Stimulated activated CD4-positive, alpha-beta T cell treated with anti-CD3 and anti-CD28 coated beads, Interleukin-1b, Interleukin-23, amount 100 ng/mL, for 48 hours (primary cell): ENCODE results near the gene HSBP1.
A peak's percentile ranks its signal among the peaks of the same experiment; 100 is the strongest.

ENCODE experiments used
- DNase-seq: peaks from one replicate; pipeline ENCODE4 v3.0.0-alpha.2; 2020

The HSBP1 gene

GRCh38 chr16:83804366-83804765, 3.4 kb upstream of the HSBP1 start:
- no peak for DNase-seq

GRCh38 chr16:83806036-83806435, 1.7 kb upstream of the HSBP1 start:
- DNase-seq, result no peak

- no peak for DNase-seq
Observed at GRCh38 chr16:83806731-83807130, 1.0 kb upstream of the HSBP1 start.

- DNase-seq, result no peak
Observed at GRCh38 chr16:83807327-83807709, 460 bp upstream of the HSBP1 start.

- DNase-seq, result no peak
Observed at GRCh38 chr16:83808573-83809014, 816 bp downstream of the HSBP1 start.

- no peak for DNase-seq
Observed at GRCh38 chr16:83809092-83809491, 1.3 kb downstream of the HSBP1 start.

DNA sequence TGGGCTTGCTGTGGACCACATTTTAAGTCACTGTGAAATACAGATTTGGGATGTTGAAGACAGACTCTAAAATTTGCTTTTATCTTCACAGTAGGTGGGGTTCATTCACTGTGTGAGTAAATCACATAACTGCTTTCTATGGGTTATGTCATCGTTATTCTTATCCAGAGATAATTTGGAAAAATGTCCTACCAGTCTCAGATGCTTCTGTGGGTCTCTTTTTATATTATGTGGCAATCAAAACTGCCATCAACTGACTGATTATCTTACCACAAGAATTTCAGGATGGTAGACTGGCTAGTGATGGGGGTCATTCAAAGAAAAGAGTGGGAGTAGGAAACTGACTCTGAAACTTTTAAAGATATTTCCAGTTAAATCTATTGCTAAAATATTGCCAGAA, 3.1 kb downstream of the HSBP1 start:
- no peak for DNase-seq

DNA sequence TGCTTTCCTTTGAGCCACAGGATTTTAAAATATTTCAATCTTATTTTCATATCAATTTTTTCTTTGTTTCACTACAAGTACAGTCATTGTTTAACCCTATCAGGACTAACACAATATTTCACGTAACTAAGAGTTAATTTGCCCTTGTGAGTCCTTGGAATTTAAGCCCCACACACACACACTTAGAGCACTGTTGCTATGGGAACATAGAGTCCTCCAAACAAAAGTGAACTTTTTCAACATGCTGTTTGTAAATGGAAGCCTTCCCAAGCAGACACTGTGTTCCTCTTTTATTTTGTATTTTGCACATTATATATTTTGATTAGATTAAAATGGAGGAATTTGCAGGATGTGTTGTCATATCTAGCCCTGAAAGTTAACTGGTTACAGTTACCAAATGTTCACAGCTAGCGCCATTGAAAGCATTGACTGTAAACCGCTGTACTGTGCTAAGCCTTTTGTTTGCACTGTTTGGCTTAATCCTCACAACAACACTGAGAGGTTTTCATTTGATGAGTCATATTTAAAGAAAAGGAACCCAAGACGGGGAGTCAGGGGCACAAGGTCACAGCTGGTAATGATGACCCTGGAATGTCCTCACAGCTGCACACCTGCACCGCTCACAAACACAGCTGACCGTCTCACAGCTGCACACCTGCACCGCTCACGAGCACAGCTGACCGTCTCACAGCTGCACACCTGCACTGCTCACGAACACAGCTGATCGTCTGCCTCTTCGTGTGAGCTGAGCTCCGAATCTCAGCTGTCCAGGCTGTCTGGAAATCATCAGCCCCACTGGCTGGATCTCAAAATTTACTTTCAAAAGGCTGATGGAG, 6.3 kb downstream of the HSBP1 start:
- DNase-seq, result no peak

GRCh38 chr16:83814659-83814985, 6.8 kb downstream of the HSBP1 start:
- no peak for DNase-seq

GRCh38 chr16:83817022-83817421, 9.2 kb downstream of the HSBP1 start:
- DNase-seq, result no peak

GRCh38 chr16:83818276-83818675, 10.5 kb downstream of the HSBP1 start:
- DNase-seq, result no peak

- no peak for DNase-seq
Observed at GRCh38 chr16:83819361-83819760, 11.6 kb downstream of the HSBP1 start.

DNA sequence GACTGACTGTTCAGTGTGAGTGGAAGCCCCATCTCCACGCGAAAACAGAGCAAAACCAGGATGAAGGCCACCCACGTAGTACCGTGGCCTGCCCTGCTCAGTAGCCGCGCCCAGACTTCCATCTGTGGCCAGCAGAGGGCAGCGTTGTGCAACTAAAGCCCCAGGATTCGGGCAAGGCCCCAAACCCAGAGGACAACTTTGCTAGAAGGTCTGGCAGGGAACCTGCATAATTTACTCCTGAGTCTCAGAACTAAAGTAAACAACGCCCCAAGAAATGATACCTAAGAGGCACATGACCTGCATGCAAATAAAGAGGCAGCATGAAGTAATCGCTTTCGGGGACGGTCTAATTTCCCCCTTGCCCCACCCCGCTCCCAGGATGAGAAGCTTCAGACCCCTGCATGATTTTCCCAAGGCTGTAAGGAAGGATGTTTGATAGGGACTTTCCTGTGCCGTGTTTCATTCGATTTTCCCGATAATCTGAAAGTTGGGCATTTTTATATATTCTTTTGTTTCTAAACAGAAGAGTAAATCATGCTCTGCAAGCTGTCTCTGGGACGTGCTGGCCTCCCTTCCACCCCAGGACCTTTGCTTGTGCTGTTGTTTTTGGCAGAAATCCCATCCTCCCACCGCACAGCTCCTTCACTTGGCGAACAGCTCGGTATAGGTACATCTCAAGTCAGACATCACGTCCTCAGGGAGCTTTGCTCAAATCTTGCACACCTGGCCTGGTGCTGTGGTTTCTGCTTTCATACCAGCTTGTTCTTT, 18.6 kb downstream of the HSBP1 start:
- peak; percentile 76 for DNase-seq

DNA sequence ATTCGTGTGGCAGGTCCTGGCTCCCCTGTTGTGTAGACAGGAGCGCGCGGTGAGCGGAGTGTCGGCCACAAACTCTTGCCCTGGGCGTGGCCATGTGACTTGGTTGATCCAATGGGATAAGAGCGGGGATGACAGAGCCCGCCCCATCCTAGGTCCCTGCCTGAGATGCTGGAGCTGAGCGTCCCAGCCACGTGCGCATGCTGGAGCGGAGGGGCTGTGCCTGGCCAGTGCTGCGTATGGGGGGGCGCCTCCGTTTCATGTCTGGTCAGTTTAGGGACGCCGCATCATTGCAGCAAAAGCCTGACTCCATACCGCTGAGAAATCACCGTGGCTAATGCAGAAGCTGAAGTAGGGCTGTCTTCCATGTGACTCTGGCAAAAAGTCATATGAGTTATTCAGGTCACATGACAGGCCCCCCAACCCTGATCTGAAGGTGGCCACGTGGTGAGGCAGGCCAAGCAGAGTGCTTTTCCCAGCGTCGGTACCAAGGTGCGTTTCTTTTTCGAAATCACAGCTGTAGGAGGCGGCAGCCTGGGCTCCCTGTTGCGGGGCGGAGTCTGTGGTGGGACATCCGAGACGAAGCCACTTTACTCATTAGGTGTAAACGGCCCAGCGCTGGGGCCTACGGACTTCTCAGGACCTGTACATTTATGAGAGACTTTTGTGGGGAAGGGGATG, 22.5 kb downstream of the HSBP1 start:
- DNase-seq, result no peak

GRCh38 chr16:83830769-83831455, 23.1 kb downstream of the HSBP1 start:
- DNase-seq, result no peak

- no peak for DNase-seq
Observed at GRCh38 chr16:83831456-83831987, 23.7 kb downstream of the HSBP1 start.

DNA sequence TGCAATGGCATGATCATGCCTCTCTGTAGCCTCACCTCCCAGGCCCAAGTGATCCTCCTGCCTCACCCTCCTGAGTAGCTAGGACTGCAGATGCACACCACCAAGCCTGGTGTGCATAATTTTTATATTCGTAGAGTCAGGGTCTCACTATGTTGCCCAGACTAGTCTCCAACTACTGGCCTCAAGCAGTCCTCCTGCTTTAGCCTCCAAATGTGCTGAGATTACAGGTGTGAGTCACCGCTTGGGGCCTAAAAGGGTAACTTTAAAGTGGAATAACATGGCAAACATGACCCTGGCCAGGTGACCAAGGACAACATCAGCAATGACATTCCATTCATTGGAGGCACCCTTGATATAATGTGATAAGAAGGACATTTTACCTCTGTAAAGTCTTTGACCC, 26.1 kb downstream of the HSBP1 start:
- DNase-seq, result no peak

DNA sequence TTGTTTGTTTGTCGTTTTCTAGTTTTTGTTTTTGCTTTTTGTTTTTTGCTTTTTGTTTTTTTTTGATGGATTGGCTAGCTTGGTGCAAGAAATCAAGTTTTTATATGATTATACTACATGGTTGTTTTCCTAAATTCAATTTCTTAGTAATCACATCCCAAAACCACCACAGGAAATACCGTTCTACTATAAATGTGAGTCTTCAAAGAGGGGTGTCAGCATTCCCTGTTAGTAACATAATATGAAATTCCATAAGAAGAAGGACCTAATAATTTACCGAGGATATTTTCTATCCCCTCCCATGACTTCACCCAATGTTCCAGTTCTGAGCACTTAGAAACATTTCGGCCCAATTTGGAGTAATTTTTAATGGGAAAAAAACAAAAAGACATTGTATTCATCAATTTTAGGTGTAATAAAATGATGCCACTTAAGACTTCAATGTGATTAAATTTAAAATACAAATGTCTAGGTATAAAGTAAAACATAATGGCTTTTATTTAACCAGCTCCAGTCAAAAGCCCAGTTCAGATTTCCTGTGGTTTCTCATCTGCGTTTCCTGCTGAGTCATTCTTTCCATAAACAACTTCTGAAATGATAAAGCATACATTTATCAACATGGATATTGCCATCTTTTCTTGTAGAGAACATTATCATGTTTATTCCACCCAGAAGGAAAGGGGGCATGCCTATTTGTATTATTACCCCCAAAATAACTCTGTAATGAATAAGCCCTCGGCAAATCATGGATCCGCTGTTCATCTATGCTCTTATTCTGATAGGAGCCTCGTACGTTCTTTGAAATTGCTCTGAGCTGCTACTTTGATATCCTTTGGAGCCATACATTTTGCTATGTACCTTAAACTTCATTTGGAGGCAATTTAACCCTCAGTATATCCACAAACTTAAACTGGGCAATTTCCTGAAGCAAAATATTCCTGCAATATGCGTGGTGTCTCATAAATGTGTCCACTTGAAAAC, 28.1 kb downstream of the HSBP1 start:
- DNase-seq, result no peak

- no peak for DNase-seq
Observed at GRCh38 chr16:83837566-83837965, 29.8 kb downstream of the HSBP1 start.

GRCh38 chr16:83838151-83838550, 30.4 kb downstream of the HSBP1 start:
- DNase-seq, result no peak

DNA sequence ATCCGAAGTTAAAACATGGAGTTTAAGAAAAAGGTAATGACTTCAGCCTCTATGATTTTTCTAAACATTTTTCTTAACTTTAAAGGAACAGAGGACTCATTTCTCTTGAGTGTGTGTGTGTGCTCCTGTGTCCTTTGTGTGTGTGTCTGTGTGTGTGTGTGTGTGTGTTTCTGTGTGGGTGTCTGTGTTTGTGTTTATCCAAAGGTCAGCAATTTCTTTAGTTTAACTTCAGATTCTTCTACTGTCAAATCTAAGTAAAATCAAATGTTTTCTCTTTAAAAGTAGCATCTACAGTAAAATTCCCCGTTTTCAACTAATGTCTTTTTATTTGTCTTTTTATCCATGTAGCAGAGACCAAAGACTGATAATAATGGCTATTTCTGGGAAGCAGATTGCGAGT, 31.8 kb downstream of the HSBP1 start:
- no peak for DNase-seq
